Mucosa of rectum (tissue), 2 donors: ENCODE measurements around the gene SMARCD1.

ENCODE experiments used
- H3K27ac ChIP-seq, 2 donors: one replicate each; pipeline ENCODE4 v1.7.0; 2013; ENCODE audit warnings: inconsistent platforms in 2 of 2, low read depth in 2 of 2, low read length in 2 of 2
- H3K27me3 ChIP-seq, 2 donors: one replicate each; pipeline ENCODE4 v1.7.0; 2013; ENCODE audit warnings: low read length in 2 of 2; ENCODE audit not compliant: control insufficient read depth in 2 of 2, insufficient read depth in 2 of 2
- H3K36me3 ChIP-seq, 2 donors: one replicate each; pipeline ENCODE4 v1.7.0; 2013; ENCODE audit warnings: low read length in 2 of 2; ENCODE audit not compliant: control insufficient read depth in 2 of 2, insufficient read depth in 2 of 2
- H3K4me1 ChIP-seq, 2 donors: one replicate each; pipeline ENCODE4 v1.7.0; 2013; ENCODE audit warnings: low read length in 2 of 2, mild to moderate bottlenecking in 1 of 2; ENCODE audit not compliant: control insufficient read depth in 2 of 2, insufficient read depth in 2 of 2
- H3K4me3 ChIP-seq, 2 donors: one replicate each; pipeline ENCODE4 v1.7.0; 2013; ENCODE audit warnings: low read length in 2 of 2
- H3K9ac ChIP-seq, 2 donors: one replicate each; pipeline ENCODE4 v1.7.0; 2013; ENCODE audit warnings: low read length in 2 of 2, low read depth in 1 of 2, mild to moderate bottlenecking in 1 of 2
- H3K9me3 ChIP-seq, 2 donors: one replicate each; pipeline ENCODE4 v1.7.0; 2013; ENCODE audit warnings: low read length in 2 of 2; ENCODE audit not compliant: control insufficient read depth in 2 of 2
- donor health status: healthy.
- donor health status: Normal muscosa, but diverticular disease.

Gene SMARCD1

GRCh38 chr12:50110762-50111351, 25.7 kb downstream of the SMARCD1 start:
- H3K9ac ChIP-seq = peak overlapping the region; percentile 57 to 90
- H3K4me3 ChIP-seq = peak overlapping the region; percentile 46 to 58
- H3K27ac ChIP-seq = peak overlapping the region; percentile 93 to 97
- H3K27me3 ChIP-seq = no peaks in the 10 kb centered on the region
- no peaks in the 10 kb centered on the region for H3K9me3 ChIP-seq
- peaks cover 3 to 7% of the 10 kb centered on the region in 2 donors for H3K36me3 ChIP-seq
- peaks cover 28 to 30% of the 10 kb centered on the region in 2 donors for H3K4me1 ChIP-seq

- H3K9ac ChIP-seq = peak overlapping the region; percentile 57 to 90
- H3K27ac ChIP-seq = peak overlapping the region; percentile 93 to 97
- peaks cover 28 to 30% of the 10 kb centered on the region in 2 donors for H3K4me1 ChIP-seq
- no peaks in the 10 kb centered on the region for H3K9me3 ChIP-seq
- peak overlapping the region; percentile 46 to 58 for H3K4me3 ChIP-seq
- peaks cover 3 to 9% of the 10 kb centered on the region in 2 donors for H3K36me3 ChIP-seq
- no peaks in the 10 kb centered on the region for H3K27me3 ChIP-seq
Measured at GRCh38 chr12:50111395-50111692, 26.2 kb downstream of the SMARCD1 start.

GRCh38 chr12:50111693-50112455, 26.7 kb downstream of the SMARCD1 start, which contains the start of gene COX14:
TSS of gene COX14 (plus strand) at chr12:50112236. CDS start at chr12:50120044, 7,808 bp downstream.
- Histone ChIP-seq H3K27me3 (no peaks in the 10 kb centered on the region), H3K27ac (peak within 1 kb of the TSS; percentile 96 to 97), H3K9ac (peak within 1 kb of the TSS; percentile 90 to 98), H3K4me3 (peak within 1 kb of the TSS; percentile 97 to 100), H3K36me3 (peaks cover under 1 to 12% of the 10 kb centered on the region in 2 donors), H3K4me1 (peaks cover 28 to 30% of the 10 kb centered on the region in 2 donors), H3K9me3 (no peaks in the 10 kb centered on the region)

DNA sequence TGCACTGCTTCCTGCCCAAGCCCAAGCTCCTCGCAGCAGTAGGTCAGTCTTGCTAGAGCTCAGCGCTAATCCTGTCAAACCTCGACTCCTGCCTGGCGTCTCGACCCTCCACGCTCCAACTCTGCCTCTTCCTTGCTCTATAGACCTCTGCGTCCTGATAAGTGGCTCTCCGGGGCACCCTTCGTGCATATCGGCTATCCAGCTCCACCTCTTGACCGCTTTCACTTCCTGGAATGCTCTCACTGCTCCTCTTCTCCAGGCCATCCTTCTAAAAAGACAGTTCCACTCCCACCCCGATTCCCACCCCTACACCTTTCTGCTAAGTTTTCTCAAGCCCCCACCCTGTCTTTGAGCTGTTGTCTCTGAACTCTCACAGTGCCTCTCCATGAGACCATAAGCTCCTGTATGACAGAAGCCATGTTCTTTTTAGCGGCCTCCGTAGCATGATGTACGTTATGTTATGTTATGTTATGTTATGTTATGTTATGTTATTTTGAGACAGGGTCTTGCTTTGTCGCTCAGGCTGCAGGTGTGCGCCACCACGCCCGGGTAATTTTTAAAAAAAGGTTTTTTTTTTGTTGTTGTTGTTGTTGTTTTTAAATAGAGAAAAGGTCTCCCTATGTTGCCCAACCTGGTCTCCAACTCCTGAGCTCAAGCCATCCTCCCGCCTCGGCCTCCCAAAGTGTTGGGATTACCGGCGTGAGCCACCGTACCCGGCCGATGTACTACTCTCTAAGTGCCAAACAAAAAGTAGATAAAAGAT, 27.5 kb downstream of the SMARCD1 start:
- H3K27ac ChIP-seq = peak overlapping the region; percentile 89 to 96
- no peaks in the 10 kb centered on the region for H3K9me3 ChIP-seq
- no peaks in the 10 kb centered on the region for H3K27me3 ChIP-seq
- peaks cover 30 to 32% of the 10 kb centered on the region in 2 donors for H3K4me1 ChIP-seq
- H3K9ac ChIP-seq = peak overlapping the region; percentile 90 to 98
- H3K4me3 ChIP-seq = peak overlapping the region; percentile 97 to 100
- H3K36me3 ChIP-seq = peaks cover 0 to 12% of the 10 kb centered on the region in 2 donors

GRCh38 chr12:50117057-50117622, 32.0 kb downstream of the SMARCD1 start:
- Histone ChIP-seq H3K36me3 (peaks cover 15 to 29% of the 10 kb centered on the region in 2 donors), H3K4me3 (no peak overlapping the region), H3K9me3 (no peaks in the 10 kb centered on the region), H3K27ac (no peak overlapping the region), H3K4me1 (peaks cover 25 to 26% of the 10 kb centered on the region in 2 donors), H3K27me3 (no peaks in the 10 kb centered on the region), H3K9ac (no peak overlapping the region)

DNA sequence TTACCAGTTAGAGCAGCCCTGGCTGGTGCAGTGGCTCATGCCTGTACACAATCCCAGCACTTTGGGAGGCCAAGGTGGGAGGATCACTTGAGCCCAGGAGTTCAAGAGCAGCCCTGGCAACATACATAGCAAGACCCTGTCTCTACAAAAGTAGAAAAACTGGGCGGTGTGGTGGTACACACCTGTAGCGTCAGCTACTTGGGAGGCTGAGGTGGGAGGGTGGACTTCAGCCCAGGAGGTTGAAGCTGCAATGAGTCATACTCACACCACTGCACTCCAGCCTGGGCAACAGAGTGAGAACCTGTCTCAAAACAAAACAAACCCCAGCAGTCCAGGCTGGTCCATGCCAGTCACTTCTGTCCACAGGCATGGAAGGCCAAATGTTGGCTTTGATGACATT, 34.2 kb downstream of the SMARCD1 start:
- Histone ChIP-seq H3K27ac (no peak overlapping the region), H3K4me1 (peaks cover 18 to 23% of the 10 kb centered on the region in 2 donors), H3K9me3 (no peaks in the 10 kb centered on the region), H3K36me3 (peaks cover 25 to 30% of the 10 kb centered on the region in 2 donors), H3K27me3 (no peaks in the 10 kb centered on the region), H3K9ac (no peak overlapping the region), H3K4me3 (no peak overlapping the region)

GRCh38 chr12:50120521-50120920, 35.4 kb downstream of the SMARCD1 start:
- Histone ChIP-seq H3K4me1 (peaks cover 18 to 23% of the 10 kb centered on the region in 2 donors), H3K27me3 (no peaks in the 10 kb centered on the region), H3K9me3 (no peaks in the 10 kb centered on the region), H3K27ac (no peak overlapping the region), H3K4me3 (no peak overlapping the region), H3K36me3 (peaks cover 29 to 30% of the 10 kb centered on the region in 2 donors), H3K9ac (no peak overlapping the region)

DNA sequence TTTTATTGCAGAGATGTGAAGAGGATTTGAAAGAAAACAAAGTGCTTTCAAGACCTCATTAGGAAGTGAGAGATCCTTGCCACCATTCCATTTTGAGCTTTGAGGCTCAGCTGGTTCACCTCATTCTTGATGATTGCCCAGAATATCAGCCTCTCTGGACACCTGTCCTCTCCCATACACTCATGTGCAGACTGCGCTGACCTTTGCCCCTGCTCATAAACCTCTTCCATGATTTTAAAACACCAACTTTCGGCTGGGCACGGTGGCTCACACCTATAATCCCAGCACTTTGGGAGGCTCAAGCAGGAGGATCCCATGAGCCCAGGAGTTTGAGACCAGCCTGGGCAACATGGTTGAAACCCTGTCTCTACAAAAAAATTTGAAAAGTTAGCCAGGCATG, 35.8 kb downstream of the SMARCD1 start:
- Histone ChIP-seq H3K27ac (no peak overlapping the region), H3K9ac (no peak overlapping the region), H3K9me3 (no peaks in the 10 kb centered on the region), H3K36me3 (peaks cover 25 to 30% of the 10 kb centered on the region in 2 donors), H3K4me3 (no peak overlapping the region), H3K4me1 (peaks cover 18 to 23% of the 10 kb centered on the region in 2 donors), H3K27me3 (no peaks in the 10 kb centered on the region)

GRCh38 chr12:50121641-50122040, 36.5 kb downstream of the SMARCD1 start:
- Histone ChIP-seq H3K27me3 (no peaks in the 10 kb centered on the region), H3K9ac (no peak overlapping the region), H3K9me3 (no peaks in the 10 kb centered on the region), H3K36me3 (peaks cover 21 to 30% of the 10 kb centered on the region in 2 donors), H3K27ac (no peak overlapping the region), H3K4me3 (no peak overlapping the region), H3K4me1 (peaks cover 18 to 23% of the 10 kb centered on the region in 2 donors)
